HEK293 (cell line): ENCODE measurements around the gene TMEM151B.
"Not testable (repeated sequence)": the region's sequence is repeated elsewhere in the genome, so short reads cannot be mapped to it uniquely, and the experiment has no call there.

Experiments used
- CTCF ChIA-PET: fragments of 350-600 bp; formaldehyde crosslinking; extraction: SDS; loops from one replicate; lab custom pipeline; 2021; ENCODE audit warnings: antibody characterized with exemption; lab: Yijun Ruan, JAX
- POLR2A ChIA-PET: fragments of 300-600 bp; formaldehyde crosslinking; extraction: SDS; loops from one replicate; lab custom pipeline; 2020; ENCODE audit warnings: antibody characterized with exemption, inconsistent platforms; lab: Yijun Ruan, JAX
- H3K27ac ChIP-seq: fragments of 200-500 bp; sonication (Bioruptor generic); 2 replicates; pipeline ENCODE4 v1.5.1; 2014; ENCODE audit warnings: low read depth, low read length, control low read depth, inconsistent platforms; ENCODE audit errors: extremely low read depth
- H3K36me3 ChIP-seq, 2 experiments: fragments of 200-500 bp in 1 of 2; sonication (Bioruptor generic) in 1 of 2; 1 replicate in 1 of 2; 2 replicates in 1 of 2; pipeline ENCODE4 v1.5.1; 2014 to 2017; ENCODE audit warnings: inconsistent platforms in 2 of 2, low read length in 2 of 2; ENCODE audit not compliant: control insufficient read depth in 2 of 2, insufficient read depth in 1 of 2
- H3K4me1 ChIP-seq: fragments of 200-500 bp; sonication (Bioruptor generic); 2 replicates; pipeline ENCODE4 v1.5.1; 2014; ENCODE audit warnings: mild to moderate bottlenecking, low read length, inconsistent platforms; ENCODE audit not compliant: control insufficient read depth, insufficient read depth
- H3K4me3 ChIP-seq: 2 replicates; pipeline ENCODE4 v1.5.1; 2011; ENCODE audit warnings: low read depth, mild to moderate bottlenecking, control low read depth, low read length, moderate library complexity
- H3K9me3 ChIP-seq: fragments of 200-500 bp; sonication (Bioruptor generic); 2 replicates; pipeline ENCODE4 v1.5.1; 2014; ENCODE audit warnings: low read depth, low read length, inconsistent platforms; ENCODE audit not compliant: control insufficient read depth, insufficient read depth
- GFI1B ChIP-seq: fragments of 450-650 bp; formaldehyde crosslinking; IDR thresholded peaks from 2 replicates; pipeline ENCODE4 v1.5.1; 2016; ENCODE audit warnings: missing biosample characterization, missing genetic modification characterization
- PRDM10 ChIP-seq: fragments of 450-650 bp; formaldehyde crosslinking; IDR thresholded peaks from 2 replicates; pipeline ENCODE4 v1.5.1; 2016; ENCODE audit warnings: missing biosample characterization, missing genetic modification characterization
- PRDM4 ChIP-seq: fragments of 450-650 bp; formaldehyde crosslinking; IDR thresholded peaks from 2 replicates; pipeline ENCODE4 v1.5.1; 2017; ENCODE audit warnings: missing biosample characterization, missing genetic modification characterization
- RBAK ChIP-seq: fragments of 450-650 bp; formaldehyde crosslinking; IDR thresholded peaks from 2 replicates; pipeline ENCODE4 v1.5.1; 2016; ENCODE audit warnings: missing biosample characterization, missing genetic modification characterization
- SP3 ChIP-seq: fragments of 450-650 bp; formaldehyde crosslinking; IDR thresholded peaks from 2 replicates; pipeline ENCODE4 v1.5.1; 2016; ENCODE audit warnings: missing biosample characterization, missing genetic modification characterization
- SP7 ChIP-seq: fragments of 450-650 bp; formaldehyde crosslinking; IDR thresholded peaks from 2 replicates; pipeline ENCODE4 v1.5.1; 2016; ENCODE audit warnings: missing biosample characterization, missing genetic modification characterization
- ZNF148 ChIP-seq: fragments of 450-650 bp; formaldehyde crosslinking; IDR thresholded peaks from 2 replicates; pipeline ENCODE4 v1.5.0; 2017; ENCODE audit warnings: missing biosample characterization, missing genetic modification characterization, borderline replicate concordance
- ZNF600 ChIP-seq: fragments of 450-650 bp; formaldehyde crosslinking; IDR thresholded peaks from 2 replicates; pipeline ENCODE4 v1.5.1; 2016; ENCODE audit warnings: missing biosample characterization, missing genetic modification characterization
- ZNF76 ChIP-seq: fragments of 450-650 bp; formaldehyde crosslinking; IDR thresholded peaks from 2 replicates; pipeline ENCODE4; 2016; ENCODE audit warnings: low read depth, missing biosample characterization, missing genetic modification characterization, borderline replicate concordance

Gene TMEM151B

GRCh38 chr6:44327096-44327495 lies 56.8 kb downstream of the TMEM151B start (continued):
- TF ChIP-seq PRDM10 (no peak), SP7 (tag by site-specific recombination) (no peak)

- TF ChIP-seq GFI1B (tag by site-specific recombination) (no peak), ZNF148 (tag by site-specific recombination) (no peak), RBAK (tag by site-specific recombination) (no peak)
- TF ChIP-seq, all 188 proteins: peak for 0
- H3K4me3 ChIP-seq, result no peak overlapping the region
- no peaks in the 10 kb centered on the region for H3K36me3 ChIP-seq
- H3K4me1 ChIP-seq, result no peaks in the 10 kb centered on the region
- ChIA-PET CTCF (interaction anchor here (0.7 to 1.4 kb wide), 3 partner anchors 10 to 14 kb away, joined by 3 to 6 read pairs (median 6); no protein-coding TSS in a partner anchor), POLR2A (no interaction called here)
- H3K9me3 ChIP-seq, result no peaks in the 10 kb centered on the region
- no peak overlapping the region for H3K27ac ChIP-seq
Measured at GRCh38 chr6:44327760-44328159, 57.5 kb downstream of the TMEM151B start.

GRCh38 chr6:44328203-44328602 lies 58.0 kb downstream of the TMEM151B start:
- CTCF ChIA-PET, result interaction anchor here (0.9 to 1.4 kb wide), 2 partner anchors 10 to 14 kb away, joined by 3 to 6 read pairs; no protein-coding TSS in a partner anchor
- H3K36me3 ChIP-seq, H3K9me3 ChIP-seq, H3K27ac ChIP-seq, H3K4me3 ChIP-seq, H3K4me1 ChIP-seq, POLR2A ChIA-PET: not testable (repeated sequence)
- TF ChIP-seq PRDM10, result peak; percentile 74

GRCh38 chr6:44329858-44330257 lies 59.6 kb downstream of the TMEM151B start:
- no peak overlapping the region for H3K4me3 ChIP-seq
- CTCF ChIA-PET, result interaction anchor here (0.6 to 1.7 kb wide), 5 partner anchors 9 to 25 kb away, joined by 3 to 8 read pairs (median 5); partner anchors contain the start of gene AARS2
- H3K27ac ChIP-seq, result no peak overlapping the region
- POLR2A ChIA-PET, result interaction anchor here (1.4 kb wide), 1 partner anchor 17 kb away, joined by 3 read pairs; the partner anchor contains the start of gene AARS2
- no peaks in the 10 kb centered on the region for H3K36me3 ChIP-seq
- H3K4me1 ChIP-seq, result no peaks in the 10 kb centered on the region
- TF ChIP-seq SP3, result no peak
- TF ChIP-seq PRDM4 (tag by site-specific recombination), result no peak
- no peak for TF ChIP-seq ZNF600 (tag by site-specific recombination)
- TF ChIP-seq ZNF76, result no peak
- H3K9me3 ChIP-seq, result no peaks in the 10 kb centered on the region
